GM12865 (cell line): ENCODE results near the gene CD180.

ENCODE experiments used
- DNase-seq: peaks from one replicate; pipeline ENCODE4 v3.0.0; 2010; ENCODE audit warnings: low read depth
- H3K4me3 ChIP-seq: 2 replicates; pipeline ENCODE4 v1.5.1; 2011; ENCODE audit warnings: mild to moderate bottlenecking, low read depth, low read length, control low read depth
- TF ChIP-seq, protein P1 (sequence below): IDR thresholded peaks from 2 replicates; pipeline ENCODE4 v1.5.1; 2011; ENCODE audit warnings: low read length, control low read depth, low read depth, inconsistent platforms; ENCODE audit not compliant: insufficient read depth; ENCODE audit errors: missing control alignments

CD180 gene

GRCh38 chr5:67156976-67157583 lies 39.5 kb downstream of the CD180 start:
- DNase-seq, result peak; percentile 70
- TF ChIP-seq, protein P1, sequence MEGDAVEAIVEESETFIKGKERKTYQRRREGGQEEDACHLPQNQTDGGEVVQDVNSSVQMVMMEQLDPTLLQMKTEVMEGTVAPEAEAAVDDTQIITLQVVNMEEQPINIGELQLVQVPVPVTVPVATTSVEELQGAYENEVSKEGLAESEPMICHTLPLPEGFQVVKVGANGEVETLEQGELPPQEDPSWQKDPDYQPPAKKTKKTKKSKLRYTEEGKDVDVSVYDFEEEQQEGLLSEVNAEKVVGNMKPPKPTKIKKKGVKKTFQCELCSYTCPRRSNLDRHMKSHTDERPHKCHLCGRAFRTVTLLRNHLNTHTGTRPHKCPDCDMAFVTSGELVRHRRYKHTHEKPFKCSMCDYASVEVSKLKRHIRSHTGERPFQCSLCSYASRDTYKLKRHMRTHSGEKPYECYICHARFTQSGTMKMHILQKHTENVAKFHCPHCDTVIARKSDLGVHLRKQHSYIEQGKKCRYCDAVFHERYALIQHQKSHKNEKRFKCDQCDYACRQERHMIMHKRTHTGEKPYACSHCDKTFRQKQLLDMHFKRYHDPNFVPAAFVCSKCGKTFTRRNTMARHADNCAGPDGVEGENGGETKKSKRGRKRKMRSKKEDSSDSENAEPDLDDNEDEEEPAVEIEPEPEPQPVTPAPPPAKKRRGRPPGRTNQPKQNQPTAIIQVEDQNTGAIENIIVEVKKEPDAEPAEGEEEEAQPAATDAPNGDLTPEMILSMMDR, result peak; percentile 73
- no peak overlapping the region for H3K4me3 ChIP-seq

GRCh38 chr5:67154556-67155206 lies 41.9 kb downstream of the CD180 start:
- TF ChIP-seq, protein P1, result no peak
- DNase-seq, result no peak

DNA sequence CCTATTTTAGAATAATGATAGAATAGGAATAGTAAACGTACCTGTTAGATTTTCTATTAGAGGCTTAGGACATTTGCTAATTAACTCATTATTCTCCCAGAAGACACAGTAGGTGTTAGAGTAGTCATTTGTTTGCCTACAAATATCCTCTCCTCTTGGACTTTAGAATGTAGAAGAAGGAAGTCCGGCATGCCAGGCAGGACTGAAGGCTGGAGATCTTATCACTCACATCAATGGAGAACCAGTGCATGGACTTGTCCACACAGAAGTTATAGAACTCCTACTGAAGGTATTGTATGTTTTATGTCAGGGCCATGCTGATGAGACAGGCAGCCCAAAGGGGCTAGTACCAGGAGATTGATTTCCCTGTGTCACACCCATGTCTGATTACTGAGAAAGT lies 43.3 kb downstream of the CD180 start:
- H3K4me3 ChIP-seq, result no peak overlapping the region
- DNase-seq, result no peak
- TF ChIP-seq, protein P1, result no peak

More at GRCh38 chr5:67154556-67155206, 41.9 kb downstream of the CD180 start:
- H3K4me3 ChIP-seq, result no peak overlapping the region

GRCh38 chr5:67152400-67152799 lies 44.2 kb downstream of the CD180 start:
- TF ChIP-seq, protein P1, result no peak
- no peak for DNase-seq
- H3K4me3 ChIP-seq, result no peak overlapping the region

DNA sequence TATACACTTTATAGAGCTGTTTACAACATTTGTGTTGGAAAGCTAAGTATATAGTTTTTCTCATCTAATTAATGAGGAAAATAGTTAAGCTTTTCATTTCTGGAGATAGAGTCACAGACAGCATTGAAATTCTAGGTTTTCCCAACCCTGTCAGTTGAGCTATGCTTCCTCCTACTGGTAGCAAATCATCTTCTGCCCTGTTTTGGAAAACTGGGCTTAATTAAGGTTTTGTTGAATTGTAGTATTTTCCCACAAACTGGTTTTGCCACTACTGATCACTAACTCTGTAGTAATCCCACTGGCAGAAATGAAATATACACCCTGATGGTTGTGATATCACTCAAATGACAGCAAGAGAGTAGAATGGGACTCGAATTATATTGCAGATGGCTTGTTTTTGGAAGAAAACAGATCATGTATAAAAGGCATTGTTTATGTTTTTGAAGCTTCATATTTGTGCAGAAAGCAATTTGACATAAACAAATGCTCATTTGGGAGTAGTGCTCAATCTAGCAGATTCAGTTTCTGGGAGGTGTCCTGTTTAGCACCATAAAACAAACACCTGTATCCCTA lies 46.6 kb downstream of the CD180 start:
- no peak for DNase-seq
- TF ChIP-seq, protein P1, result peak; percentile 7
- H3K4me3 ChIP-seq, result no peak overlapping the region

DNA sequence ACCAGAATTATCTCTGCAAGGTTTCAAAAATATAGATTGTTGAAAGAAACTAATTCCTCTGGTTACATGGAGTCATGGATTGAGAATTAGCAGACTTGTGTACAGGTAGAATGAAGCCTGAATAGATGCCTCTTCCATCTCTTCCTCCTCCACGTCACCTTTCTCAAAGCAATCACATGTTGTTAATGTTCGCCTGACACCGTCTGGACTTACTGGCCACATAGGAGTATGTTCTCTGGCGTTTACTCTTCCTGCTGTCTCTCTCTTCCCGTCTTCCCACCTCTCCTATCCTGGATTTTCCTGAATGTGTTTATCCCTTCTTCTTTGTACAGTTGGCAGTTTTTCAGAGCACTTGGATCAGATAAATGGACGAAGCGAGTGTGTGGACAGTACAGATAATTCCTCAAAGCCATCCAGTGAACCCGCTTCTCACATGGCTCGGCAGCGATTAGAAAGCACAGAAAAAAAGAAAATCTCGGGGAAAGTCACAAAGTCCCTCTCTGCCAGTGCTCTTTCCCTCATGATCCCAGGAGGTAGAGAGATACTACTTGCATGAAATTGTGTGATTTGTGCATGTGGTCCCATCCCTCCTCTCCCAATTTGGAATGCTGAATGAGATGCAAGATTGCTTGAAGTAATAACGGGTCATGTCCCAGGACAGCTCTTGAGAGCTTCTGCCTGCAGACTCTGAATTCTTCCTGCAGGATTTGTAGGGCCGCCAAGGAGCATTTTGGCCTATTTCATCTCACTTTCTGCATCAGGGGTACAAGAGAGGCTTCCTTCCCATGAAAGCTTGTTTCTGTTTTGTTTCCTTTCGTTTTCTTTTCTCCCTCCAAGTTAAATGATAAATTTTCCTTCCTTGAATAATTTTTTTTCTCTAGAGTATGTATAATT lies 47.3 kb downstream of the CD180 start:
- DNase-seq, result no peak
- TF ChIP-seq, protein P1, result no peak
- no peak overlapping the region for H3K4me3 ChIP-seq
